Activated CD8-positive, alpha-beta memory T cell treated with anti-CD3 and anti-CD28 coated beads, Interleukin-2, amount 50 U/mL, for 24 hours (primary cell): Measurements from ENCODE around the gene ISCU.
"Not testable (repeated sequence)": the region's sequence is repeated elsewhere in the genome, so short reads cannot be mapped to it uniquely, and the experiment has no call there.

Experiments used
- DNase-seq: peaks from one replicate; pipeline ENCODE4 v3.0.0-alpha.2; 2020; ENCODE audit errors: extremely low read depth

The ISCU gene

GRCh38 chr12:108570743-108571608, 8.6 kb downstream of the ISCU start:
- no peak for DNase-seq

- DNase-seq, result no peak
Observed at GRCh38 chr12:108571609-108572165, 9.3 kb downstream of the ISCU start.

- DNase-seq, result no peak
Observed at GRCh38 chr12:108572166-108572790, 9.9 kb downstream of the ISCU start.

- DNase-seq, result no peak
Observed at GRCh38 chr12:108573317-108573716, 10.9 kb downstream of the ISCU start.

GRCh38 chr12:108574276-108574675, 11.9 kb downstream of the ISCU start:
- not testable (repeated sequence) for DNase-seq

GRCh38 chr12:108575199-108575912, 13.0 kb downstream of the ISCU start:
- no peak for DNase-seq

- no peak for DNase-seq
Observed at GRCh38 chr12:108576660-108577234, 14.4 kb downstream of the ISCU start.

GRCh38 chr12:108577458-108577857, 15.1 kb downstream of the ISCU start:
- no peak for DNase-seq

GRCh38 chr12:108578264-108578663, 15.9 kb downstream of the ISCU start:
- no peak for DNase-seq

GRCh38 chr12:108578813-108579212, 16.4 kb downstream of the ISCU start:
- no peak for DNase-seq

GRCh38 chr12:108580531-108580930, 18.1 kb downstream of the ISCU start:
- DNase-seq, result no peak

GRCh38 chr12:108581311-108582227, 19.2 kb downstream of the ISCU start:
- no peak for DNase-seq

- no peak for DNase-seq
Observed at GRCh38 chr12:108582509-108582908, 20.1 kb downstream of the ISCU start.

GRCh38 chr12:108582978-108583770, 20.8 kb downstream of the ISCU start:
- DNase-seq, result no peak

GRCh38 chr12:108583991-108584390, 21.6 kb downstream of the ISCU start:
- no peak for DNase-seq

GRCh38 chr12:108584456-108585065, 22.2 kb downstream of the ISCU start:
- no peak for DNase-seq

GRCh38 chr12:108585864-108586263, 23.5 kb downstream of the ISCU start:
- no peak for DNase-seq

- DNase-seq, result no peak
Observed at GRCh38 chr12:108586306-108586705, 23.9 kb downstream of the ISCU start.

GRCh38 chr12:108587826-108588225, 25.4 kb downstream of the ISCU start:
- no peak for DNase-seq
